WTC11 (cell line): ENCODE data around the gene PLIN4.

Experiments used
- CREB1 ChIP-seq: sonication (generic); formaldehyde crosslinking; IDR thresholded peaks from 2 replicates; pipeline ENCODE4 v1.8.0; 2023; ENCODE audit warnings: mild to moderate bottlenecking, missing genetic modification reagents
- CTCF ChIP-seq: fragments of 200-600 bp; IDR thresholded peaks from 2 replicates; pipeline ENCODE4 v1.8.0; 2022; ENCODE audit warnings: antibody characterized with exemption
- E2F1 ChIP-seq: sonication (generic); formaldehyde crosslinking; IDR thresholded peaks from 2 replicates; pipeline ENCODE4 v1.8.0; 2022; ENCODE audit warnings: mild to moderate bottlenecking, missing genetic modification reagents
- E2F5 ChIP-seq: sonication (generic); formaldehyde crosslinking; IDR thresholded peaks from 2 replicates; pipeline ENCODE4 v1.8.1; 2022; ENCODE audit warnings: mild to moderate bottlenecking, moderate library complexity, missing genetic modification reagents
- ESRRA ChIP-seq: sonication (generic); formaldehyde crosslinking; IDR thresholded peaks from 2 replicates; pipeline ENCODE4 v1.8.1; 2022; ENCODE audit warnings: mild to moderate bottlenecking, missing genetic modification reagents, borderline replicate concordance
- JUN ChIP-seq: sonication (generic); formaldehyde crosslinking; IDR thresholded peaks from 2 replicates; pipeline ENCODE4 v1.8.0; 2023; ENCODE audit warnings: mild to moderate bottlenecking, missing genetic modification reagents
- NFE2L1 ChIP-seq: sonication (generic); formaldehyde crosslinking; IDR thresholded peaks from 2 replicates; pipeline ENCODE4 v1.8.1; 2023; ENCODE audit warnings: missing genetic modification reagents
- PRDM15 ChIP-seq: sonication (generic); formaldehyde crosslinking; IDR thresholded peaks from 2 replicates; pipeline ENCODE4 v1.8.0; 2022; ENCODE audit warnings: missing genetic modification reagents
- ZMAT4 ChIP-seq: fragments of 250-450 bp; sonication (Bioruptor Pico); IDR thresholded peaks from 2 replicates; pipeline ENCODE4 v1.9.0; 2021; ENCODE audit warnings: mild to moderate bottlenecking
- ZNF121 ChIP-seq: sonication (generic); formaldehyde crosslinking; IDR thresholded peaks from 2 replicates; pipeline ENCODE4 v1.8.0; 2023; ENCODE audit warnings: missing genetic modification reagents
- ZNF317 ChIP-seq: sonication (generic); formaldehyde crosslinking; IDR thresholded peaks from 2 replicates; pipeline ENCODE4 v1.8.1; 2023; ENCODE audit warnings: low read depth, mild to moderate bottlenecking, moderate library complexity, missing genetic modification reagents, borderline replicate concordance

- TF ChIP-seq CREB1 (CRISPR knock-in tag) (no peak), E2F1 (CRISPR knock-in tag) (no peak), CTCF (no peak), NFE2L1 (CRISPR knock-in tag) (no peak), PRDM15 (no peak), ZNF317 (CRISPR knock-in tag) (no peak), JUN (CRISPR knock-in tag) (no peak), ESRRA (CRISPR knock-in tag) (no peak), ZMAT4 (CRISPR knock-in tag) (no peak), E2F5 (CRISPR knock-in tag) (no peak), ZNF121 (CRISPR knock-in tag) (no peak)
Measured at GRCh38 chr19:4536798-4537197, 18.5 kb upstream of the PLIN4 start.
